H9 (cell line): ENCODE measurements around the gene CLCN2. TPM values are rescaled to one million over a fixed set of nuclear protein-coding genes. Genes with fewer than 3 reads are reported as not detected.

Source experiments
- DNase-seq: peaks from one replicate; pipeline ENCODE4 v3.0.0-alpha.2; 2017
- H2AFZ ChIP-seq: one replicate; pipeline ENCODE4 v1.6.1; 2013; ENCODE audit warnings: mild to moderate bottlenecking, low read length, control low read depth, moderate library complexity
- H2AK5ac ChIP-seq: 2 replicates; pipeline ENCODE4 v1.6.1; 2013; ENCODE audit warnings: low read length, control low read depth, mixed read lengths; ENCODE audit not compliant: insufficient read length
- H2BK120ac ChIP-seq: one replicate; pipeline ENCODE4 v1.6.1; 2013; ENCODE audit warnings: low read depth, mild to moderate bottlenecking, low read length, control low read depth, inconsistent platforms; ENCODE audit not compliant: poor library complexity, severe bottlenecking
- H2BK12ac ChIP-seq: 2 replicates; pipeline ENCODE4 v1.6.1; 2013; ENCODE audit warnings: low read length, control low read depth, mixed read lengths, low read depth; ENCODE audit not compliant: insufficient read length
- H2BK15ac ChIP-seq: 2 replicates; pipeline ENCODE4 v1.6.1; 2013; ENCODE audit warnings: low read depth, low read length, control low read depth
- H2BK20ac ChIP-seq: one replicate; pipeline ENCODE4 v1.6.1; 2013; ENCODE audit warnings: low read depth, mild to moderate bottlenecking, low read length, control low read depth, inconsistent platforms; ENCODE audit not compliant: poor library complexity, severe bottlenecking
- H2BK5ac ChIP-seq: 2 replicates; pipeline ENCODE4 v1.6.1; 2013; ENCODE audit warnings: low read length, control low read depth, mixed read lengths; ENCODE audit not compliant: insufficient read length
- H3K14ac ChIP-seq: 2 replicates; pipeline ENCODE4 v1.6.1; 2013; ENCODE audit warnings: low read length, control low read depth; ENCODE audit not compliant: insufficient read depth
- H3K18ac ChIP-seq: 2 replicates; pipeline ENCODE4 v1.6.1; 2013; ENCODE audit warnings: low read depth, mild to moderate bottlenecking, mixed read lengths, low read length, control low read depth; ENCODE audit not compliant: insufficient read length
- H3K23ac ChIP-seq: 2 replicates; pipeline ENCODE4 v1.6.1; 2013; ENCODE audit warnings: low read length, control low read depth, mixed read lengths, low read depth; ENCODE audit not compliant: insufficient read length
- H3K23me2 ChIP-seq: 2 replicates; pipeline ENCODE4 v1.6.1; 2013; ENCODE audit warnings: low read depth, mild to moderate bottlenecking, mixed read lengths, low read length, control low read depth; ENCODE audit not compliant: insufficient read length, poor library complexity, severe bottlenecking
- H3K27ac ChIP-seq: 2 replicates; pipeline ENCODE4 v1.5.1; 2013; ENCODE audit warnings: low read length, control low read depth, mixed read lengths, low read depth; ENCODE audit not compliant: insufficient read length
- H3K27me3 ChIP-seq: 2 replicates; pipeline ENCODE4 v1.6.1; 2013; ENCODE audit warnings: low read length, control low read depth, inconsistent platforms; ENCODE audit not compliant: insufficient read depth
- H3K4ac ChIP-seq: 2 replicates; pipeline ENCODE4 v1.6.1; 2013; ENCODE audit warnings: low read depth, mild to moderate bottlenecking, control low read depth, inconsistent platforms, low read length, moderate library complexity
- H3K4me1 ChIP-seq: 2 replicates; pipeline ENCODE4 v1.6.1; 2013; ENCODE audit warnings: low read length, control low read depth, inconsistent platforms; ENCODE audit not compliant: insufficient read depth
- H3K4me2 ChIP-seq: 2 replicates; pipeline ENCODE4 v1.6.1; 2013; ENCODE audit warnings: low read length, control low read depth, mixed read lengths; ENCODE audit not compliant: insufficient read length, insufficient read depth
- H3K56ac ChIP-seq: 2 replicates; pipeline ENCODE4 v1.6.1; 2013; ENCODE audit warnings: low read depth, mild to moderate bottlenecking, mixed read lengths, low read length, control low read depth; ENCODE audit not compliant: insufficient read length
- H3K79me1 ChIP-seq: 2 replicates; pipeline ENCODE4 v1.6.1; 2013; ENCODE audit warnings: low read depth, mild to moderate bottlenecking, moderate library complexity, low read length, control low read depth, inconsistent platforms; ENCODE audit not compliant: insufficient read depth, poor library complexity, severe bottlenecking
- H3K79me2 ChIP-seq: 2 replicates; pipeline ENCODE4 v1.6.1; 2013; ENCODE audit warnings: low read length, control low read depth, inconsistent platforms; ENCODE audit not compliant: insufficient read depth
- H3K9ac ChIP-seq: 2 replicates; pipeline ENCODE4 v1.6.1; 2013; ENCODE audit warnings: low read length, control low read depth, mixed read lengths; ENCODE audit not compliant: insufficient read length; ENCODE audit errors: extremely low read depth
- H3K9me3 ChIP-seq: one replicate; pipeline ENCODE4 v1.6.1; 2013; ENCODE audit warnings: low read depth, low read length, inconsistent platforms; ENCODE audit not compliant: control insufficient read depth
- H3T11ph ChIP-seq: one replicate; pipeline ENCODE4 v1.6.1; 2013; ENCODE audit warnings: mild to moderate bottlenecking, low read length, control low read depth, inconsistent platforms
- H4K20me1 ChIP-seq: one replicate; pipeline ENCODE4 v1.6.1; 2013; ENCODE audit not compliant: control insufficient read depth, insufficient read length, insufficient read depth
- H4K5ac ChIP-seq: 2 replicates; pipeline ENCODE4 v1.6.1; 2013; ENCODE audit warnings: low read depth, mild to moderate bottlenecking, mixed read lengths, low read length, control low read depth; ENCODE audit not compliant: insufficient read length
- H4K8ac ChIP-seq: replicated peaks from 2 replicates; pipeline ENCODE4 v1.6.1; 2013; ENCODE audit warnings: low read length, control low read depth, mixed read lengths, low read depth; ENCODE audit not compliant: insufficient read length
- H4K91ac ChIP-seq: 2 replicates; pipeline ENCODE4 v1.6.1; 2013; ENCODE audit warnings: low read depth, mild to moderate bottlenecking, moderate library complexity, mixed read lengths, low read length, control low read depth; ENCODE audit not compliant: insufficient read length
- H3K27ac Mint-ChIP-seq, 3 experiments: 2 replicates in 2 of 3; 3 replicates in 1 of 3; pipeline ENCODE4 v1.8.0; 2020 to 2021; ENCODE audit warnings: mixed read lengths in 3 of 3, mild to moderate bottlenecking in 1 of 3, moderate library complexity in 1 of 3
- H3K27me3 Mint-ChIP-seq: 2 replicates; pipeline ENCODE4 v1.8.0; 2021; ENCODE audit warnings: low read depth, mild to moderate bottlenecking, moderate library complexity, mixed read lengths
- H3K36me3 Mint-ChIP-seq, 3 experiments: 2 replicates in 2 of 3; 3 replicates in 1 of 3; pipeline ENCODE4 v1.8.0; 2020 to 2021; ENCODE audit warnings: low read depth in 3 of 3, mixed read lengths in 3 of 3; ENCODE audit not compliant: insufficient read depth in 1 of 3
- H3K4me1 Mint-ChIP-seq, 2 experiments: 2 replicates each; pipeline ENCODE4 v1.8.0; 2020; ENCODE audit warnings: mixed read lengths in 2 of 2
- H3K4me3 Mint-ChIP-seq, 2 experiments: 2 replicates in 1 of 2; 3 replicates in 1 of 2; pipeline ENCODE4 v1.8.0; 2020 to 2021; ENCODE audit warnings: mild to moderate bottlenecking in 2 of 2, mixed read lengths in 2 of 2, moderate library complexity in 1 of 2
- H3K9me3 Mint-ChIP-seq, 2 experiments: 2 replicates in 1 of 2; 3 replicates in 1 of 2; pipeline ENCODE4 v1.8.0; 2020; ENCODE audit warnings: mild to moderate bottlenecking in 2 of 2, mixed read lengths in 2 of 2, moderate library complexity in 1 of 2
- WGBS: extraction: QIAGEN DNeasy Blood & Tissue Kit; methylation state at CpG from one replicate; pipeline ENCODE4 v1.1.7; 2013; ENCODE audit warnings: missing lambda C conversion rate, low lambda C conversion rate, mixed read lengths; ENCODE audit not compliant: insufficient read length; ENCODE audit errors: extremely low coverage; 5-methylcytosine and 5-hydroxymethylcytosine counted together
- total RNA-seq: library from RNA; stranded (reverse); gene quantifications from 2 replicates; pipeline ENCODE4 v1.2.1, GENCODE V29; 2021
- TF ChIP-seq, protein P1 (sequence below): fragments of 200-600 bp; sonication (generic); conservative IDR thresholded peaks from 3 replicates; pipeline ENCODE4 v1.8.0; 2021; ENCODE audit warnings: antibody characterized with exemption, mild to moderate bottlenecking

The CLCN2 gene
- total RNA-seq, 1 experiment from 2014 or later = 17.2 TPM

DNA sequence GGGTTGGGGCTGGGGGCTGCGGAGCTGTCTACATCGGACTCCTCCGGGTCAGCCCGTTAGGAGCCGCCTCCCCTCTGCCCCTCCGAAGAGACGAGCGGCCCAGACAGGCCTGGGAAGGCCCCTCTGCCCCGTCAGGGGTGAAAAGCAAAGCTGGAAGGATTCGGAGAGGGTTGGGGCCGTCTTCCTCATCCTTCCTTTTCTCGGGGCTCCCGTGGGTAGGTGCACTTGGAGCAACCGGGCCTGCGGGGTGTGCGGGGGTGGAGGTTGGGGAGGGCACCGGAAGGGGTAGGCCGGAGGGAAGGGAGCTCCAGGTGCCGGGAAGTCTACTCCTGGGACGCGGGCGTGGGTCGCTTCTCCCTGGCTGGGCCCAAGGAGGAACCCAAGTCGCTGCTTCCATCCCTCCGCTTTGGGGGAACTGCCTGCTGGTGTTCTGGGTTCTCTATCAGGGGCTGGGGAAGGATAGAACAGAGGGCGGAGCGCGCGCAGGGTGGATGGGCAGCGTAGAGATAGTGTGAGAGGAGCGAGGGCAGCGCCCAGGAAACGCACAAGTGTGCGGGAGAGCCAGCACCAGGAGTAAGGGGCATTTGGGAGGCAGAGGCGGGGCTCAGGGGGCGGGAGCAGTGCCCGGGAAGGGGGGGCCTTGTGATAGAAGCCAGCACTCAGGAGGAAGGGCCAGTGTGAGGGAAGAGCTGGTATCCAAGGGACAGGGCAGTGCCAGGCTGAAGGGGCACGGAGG is 695 bp upstream of the CLCN2 start:
- H3K23me2 ChIP-seq = peaks cover 25% of the 10 kb centered on the region
- H3K9ac ChIP-seq = peak overlapping the region; percentile 64
- no peak overlapping the region for H2BK20ac ChIP-seq
- H4K20me1 ChIP-seq = peaks cover 2% of the 10 kb centered on the region
- H4K8ac ChIP-seq = no peak overlapping the region
- peak; percentile 79 for DNase-seq
- no peak overlapping the region for H3K23ac ChIP-seq
- no peak overlapping the region for H4K5ac ChIP-seq
- Mint-ChIP-seq H3K4me1 (peaks cover 23 to 26% of the 10 kb centered on the region in 2 experiments), H3K27ac (peak overlapping the region; percentile 93 to 97 (median 97)), H3K9me3 (no peaks in the 10 kb centered on the region), H3K27me3 (peaks cover 8% of the 10 kb centered on the region), H3K36me3 (peaks cover 28 to 46% (median 44%) of the 10 kb centered on the region in 3 experiments; a peak in 6 of 7 replicates), H3K4me3 (peak overlapping the region; percentile 96 to 98)
- H2BK12ac ChIP-seq = no peak overlapping the region
- peaks cover 2% of the 10 kb centered on the region; the same call in 1 of the 2 replicates for H3K4me1 ChIP-seq
- TF ChIP-seq, protein P1, sequence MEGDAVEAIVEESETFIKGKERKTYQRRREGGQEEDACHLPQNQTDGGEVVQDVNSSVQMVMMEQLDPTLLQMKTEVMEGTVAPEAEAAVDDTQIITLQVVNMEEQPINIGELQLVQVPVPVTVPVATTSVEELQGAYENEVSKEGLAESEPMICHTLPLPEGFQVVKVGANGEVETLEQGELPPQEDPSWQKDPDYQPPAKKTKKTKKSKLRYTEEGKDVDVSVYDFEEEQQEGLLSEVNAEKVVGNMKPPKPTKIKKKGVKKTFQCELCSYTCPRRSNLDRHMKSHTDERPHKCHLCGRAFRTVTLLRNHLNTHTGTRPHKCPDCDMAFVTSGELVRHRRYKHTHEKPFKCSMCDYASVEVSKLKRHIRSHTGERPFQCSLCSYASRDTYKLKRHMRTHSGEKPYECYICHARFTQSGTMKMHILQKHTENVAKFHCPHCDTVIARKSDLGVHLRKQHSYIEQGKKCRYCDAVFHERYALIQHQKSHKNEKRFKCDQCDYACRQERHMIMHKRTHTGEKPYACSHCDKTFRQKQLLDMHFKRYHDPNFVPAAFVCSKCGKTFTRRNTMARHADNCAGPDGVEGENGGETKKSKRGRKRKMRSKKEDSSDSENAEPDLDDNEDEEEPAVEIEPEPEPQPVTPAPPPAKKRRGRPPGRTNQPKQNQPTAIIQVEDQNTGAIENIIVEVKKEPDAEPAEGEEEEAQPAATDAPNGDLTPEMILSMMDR = no peak
- H3K9me3 ChIP-seq = no peaks in the 10 kb centered on the region
- H3K4me2 ChIP-seq = peak overlapping the region; percentile 75
- no peak overlapping the region for H2BK5ac ChIP-seq
- H3K79me1 ChIP-seq = no peaks in the 10 kb centered on the region
- H2BK15ac ChIP-seq = no peak overlapping the region
- no peaks in the 10 kb centered on the region; the same call in 1 of the 2 replicates for H3K27me3 ChIP-seq
- no peak overlapping the region for H3K56ac ChIP-seq
- peak overlapping the region; percentile 15 for H3K18ac ChIP-seq
- H3K79me2 ChIP-seq = no peaks in the 10 kb centered on the region; the same call in 1 of the 2 replicates
- no peak overlapping the region for H2AK5ac ChIP-seq
- H2AFZ ChIP-seq = no peak overlapping the region
- no peak overlapping the region for H3K4ac ChIP-seq
- no peak overlapping the region for H3K27ac ChIP-seq
- H4K91ac ChIP-seq = no peak overlapping the region
- H2BK120ac ChIP-seq = no peak overlapping the region
- no peak overlapping the region for H3T11ph ChIP-seq
- H3K14ac ChIP-seq = peak overlapping the region; percentile 54
- WGBS = no CpG with 5 or more reads among the region's 38 CpGs
